Tibial nerve (tissue), 4 donors: ENCODE data around the gene AVL9. TPM values are rescaled to one million over a fixed set of nuclear protein-coding genes. Genes with fewer than 3 reads are reported as not detected.
"Not testable (repeated sequence)": the region's sequence is repeated elsewhere in the genome, so short reads cannot be mapped to it uniquely, and the experiment has no call there.

Source experiments
- DNase-seq, 2 donors: peaks; one replicate each; pipeline ENCODE4 v3.0.0-alpha.2; 2019; ENCODE audit warnings: low spot score in 2 of 2
- H3K27ac ChIP-seq, 4 donors: fragments of 200-600 bp; sonication (generic) in 3 of 4; one replicate each; pipeline ENCODE4 v1.5.1; 2017 to 2019; ENCODE audit warnings: mild to moderate bottlenecking in 1 of 4
- H3K27me3 ChIP-seq, 2 donors: fragments of 200-600 bp; sonication (generic) in 1 of 2; one replicate each; pipeline versions ENCODE4 v1.5.1 to v1.6.0; 2017 to 2019
- H3K36me3 ChIP-seq, 3 donors: fragments of 200-600 bp; sonication (generic); one replicate each; pipeline ENCODE4 v1.5.1; 2018 to 2019
- H3K4me1 ChIP-seq, 4 donors: fragments of 200-600 bp; sonication (generic) in 3 of 4; one replicate each; pipeline ENCODE4 v1.5.1; 2017 to 2019
- H3K4me3 ChIP-seq, 4 donors: fragments of 200-600 bp; sonication (generic) in 3 of 4; one replicate each; pipeline ENCODE4 v1.5.1; 2017 to 2019; ENCODE audit warnings: mild to moderate bottlenecking in 1 of 4, moderate library complexity in 1 of 4
- H3K9me3 ChIP-seq, 4 donors: fragments of 200-600 bp; sonication (generic) in 3 of 4; one replicate each; pipeline ENCODE4 v1.5.1; 2017 to 2019
- WGBS, 2 donors: methylation state at CpG; one replicate each; pipeline ENCODE4 v1.1.5; 2018; 5-methylcytosine and 5-hydroxymethylcytosine counted together
- total RNA-seq, 4 donors: library from RNA; depleted of rRNA; stranded (reverse); fragments of >200 nt; gene quantifications; one replicate each; pipeline ENCODE4 v1.1.0, GENCODE V29; 2016

Gene AVL9
- total RNA-seq, 4 donors from 2014 or later, result 19.4 to 36.1 (median 31.5) TPM

GRCh38 chr7:32636725-32637462 is 141.6 kb downstream of the AVL9 start:
- not testable (repeated sequence) for H3K4me1 ChIP-seq, H3K4me3 ChIP-seq, H3K27ac ChIP-seq, H3K9me3 ChIP-seq, H3K27me3 ChIP-seq, DNase-seq
- 93 to 94% methylated on average over 5 of the region's 5 CpGs for WGBS, 2 donors
- H3K36me3 ChIP-seq, result peaks cover 0 to 15% (median 0%) of the 10 kb centered on the region in 3 donors

GRCh38 chr7:32637611-32638010 is 142.3 kb downstream of the AVL9 start:
- H3K9me3 ChIP-seq, H3K27ac ChIP-seq, H3K4me1 ChIP-seq, DNase-seq, H3K4me3 ChIP-seq, H3K27me3 ChIP-seq: not testable (repeated sequence)
- H3K36me3 ChIP-seq, result peaks cover 0 to 20% (median 0%) of the 10 kb centered on the region in 3 donors

Other genes starting within 250 kb of the AVL9 start
- gene LSM5, start 5.1 kb upstream of the AVL9 start, total RNA-seq, result 10 to 100 TPM in 3 of 4 donors, 1 to 10 TPM in 1; 9.9 to 32.8 (median 15.7) TPM